DOHH2 (cell line): ENCODE data around the gene LDLRAD1.

Experiments used
- H3F3A ChIP-seq: fragments of 200-600 bp; sonication (generic), shearing (Covaris generic); 2 replicates; pipeline ENCODE4 v1.6.0; 2016; ENCODE audit warnings: antibody characterized with exemption, mild to moderate bottlenecking; ENCODE audit not compliant: control insufficient read depth, insufficient read depth
- H3K27ac ChIP-seq: fragments of 200-600 bp; sonication (generic); 2 replicates; pipeline ENCODE4 v1.5.1; 2014; ENCODE audit warnings: low read depth, mild to moderate bottlenecking, low read length, moderate library complexity
- H3K27me3 ChIP-seq: fragments of 200-600 bp; sonication (generic); 2 replicates; pipeline ENCODE4 v1.6.1; 2014; ENCODE audit warnings: mild to moderate bottlenecking, low read length, mixed read lengths; ENCODE audit not compliant: control insufficient read depth
- H3K36me3 ChIP-seq: fragments of 200-600 bp; sonication (generic); 2 replicates; pipeline ENCODE4 v1.6.1; 2014; ENCODE audit warnings: mild to moderate bottlenecking, low read length, moderate library complexity, mixed read lengths; ENCODE audit not compliant: control insufficient read depth
- H3K4me1 ChIP-seq: fragments of 200-600 bp; sonication (generic); 2 replicates; pipeline ENCODE4 v1.6.1; 2014; ENCODE audit warnings: mild to moderate bottlenecking, low read length, mixed read lengths; ENCODE audit not compliant: control insufficient read depth
- H3K4me2 ChIP-seq: fragments of 200-600 bp; sonication (generic); 2 replicates; pipeline ENCODE4 v1.6.0; 2014; ENCODE audit warnings: mild to moderate bottlenecking, low read length, moderate library complexity
- H3K4me3 ChIP-seq: fragments of 200-600 bp; sonication (generic); 2 replicates; pipeline ENCODE4 v1.5.1; 2014; ENCODE audit warnings: mild to moderate bottlenecking, low read length, mixed read lengths
- H3K79me2 ChIP-seq: fragments of 200-600 bp; sonication (generic); 2 replicates; pipeline ENCODE4 v1.6.1; 2014; ENCODE audit warnings: mild to moderate bottlenecking, low read length, mixed read lengths; ENCODE audit not compliant: control insufficient read depth
- H3K9me2 ChIP-seq: fragments of 200-600 bp; sonication (generic); replicated peaks from 2 replicates; pipeline ENCODE4 v1.6.1; 2014; ENCODE audit warnings: mild to moderate bottlenecking, low read length, mixed read lengths; ENCODE audit not compliant: control insufficient read depth
- H3K9me3 ChIP-seq: fragments of 200-600 bp; sonication (generic); 2 replicates; pipeline ENCODE4 v1.6.1; 2014; ENCODE audit warnings: antibody characterized with exemption, low read length, mixed read lengths; ENCODE audit not compliant: control insufficient read depth, insufficient read depth
- H4K20me1 ChIP-seq: fragments of 200-600 bp; sonication (generic); 2 replicates; pipeline ENCODE4 v1.6.0; 2014; ENCODE audit warnings: low read depth, mild to moderate bottlenecking, antibody characterized with exemption, low read length, moderate library complexity; ENCODE audit not compliant: control insufficient read depth, insufficient read depth
- EZH2phosphoT487 ChIP-seq: fragments of 200-600 bp; sonication (generic); IDR thresholded peaks from 2 replicates; pipeline ENCODE4 v1.6.1; 2017; ENCODE audit warnings: borderline replicate concordance, mild to moderate bottlenecking, antibody characterized with exemption, low read length, moderate library complexity, mixed read lengths
- TF ChIP-seq, protein P1 (sequence below): fragments of 200-600 bp; sonication (generic); IDR thresholded peaks from one replicate; pipeline ENCODE4 v1.5.1; 2014; ENCODE audit warnings: antibody characterized with exemption, mild to moderate bottlenecking, low read depth, low read length; ENCODE audit not compliant: poor library complexity, severe bottlenecking

LDLRAD1 gene

DNA sequence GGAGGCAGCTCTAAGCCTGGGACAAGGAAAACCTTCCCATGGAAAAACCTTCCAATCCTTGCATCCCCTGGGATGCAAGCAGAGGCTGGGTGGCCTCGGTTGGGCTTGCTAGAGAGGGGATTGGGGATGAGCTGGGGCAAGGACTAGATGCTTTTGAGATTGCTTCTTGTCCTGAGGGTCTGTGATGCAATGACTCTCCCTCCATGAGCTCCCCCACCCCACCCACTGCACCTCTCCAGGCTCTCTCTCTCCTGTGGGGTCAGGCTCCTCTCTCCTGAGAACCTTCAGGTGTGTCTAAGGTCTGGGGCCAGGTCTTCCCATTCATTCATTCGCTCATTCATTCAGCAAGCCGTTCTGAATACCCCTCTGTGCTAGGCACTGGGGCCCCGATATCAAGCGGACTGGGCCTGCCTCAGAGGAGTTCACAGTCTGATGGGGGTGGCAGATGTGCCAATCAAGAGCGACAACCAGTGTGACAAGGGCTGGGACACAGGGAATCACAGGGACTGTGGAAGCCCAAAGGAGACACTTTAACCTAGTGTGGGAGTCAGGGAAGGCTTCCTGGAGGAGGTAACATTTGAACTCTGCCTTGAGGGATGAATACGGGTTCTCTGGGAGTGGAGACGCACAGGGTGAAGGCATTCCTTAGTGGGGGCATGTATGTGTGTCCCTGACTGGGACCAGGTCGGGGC lies 6.5 kb downstream of the LDLRAD1 start:
- Histone ChIP-seq H3K4me2 (no peak overlapping the region), H3K4me1 (no peaks in the 10 kb centered on the region), H3K36me3 (no peaks in the 10 kb centered on the region), H3F3A (no peaks in the 10 kb centered on the region), H3K9me3 (no peaks in the 10 kb centered on the region), H3K79me2 (no peaks in the 10 kb centered on the region), H4K20me1 (no peaks in the 10 kb centered on the region), H3K27ac (no peak overlapping the region), H3K4me3 (no peak overlapping the region), H3K27me3 (no peaks in the 10 kb centered on the region; the same call in 1 of the 2 replicates), H3K9me2 (no peaks in the 10 kb centered on the region)
- TF ChIP-seq EZH2phosphoT487: no peak
- TF ChIP-seq, protein P1, sequence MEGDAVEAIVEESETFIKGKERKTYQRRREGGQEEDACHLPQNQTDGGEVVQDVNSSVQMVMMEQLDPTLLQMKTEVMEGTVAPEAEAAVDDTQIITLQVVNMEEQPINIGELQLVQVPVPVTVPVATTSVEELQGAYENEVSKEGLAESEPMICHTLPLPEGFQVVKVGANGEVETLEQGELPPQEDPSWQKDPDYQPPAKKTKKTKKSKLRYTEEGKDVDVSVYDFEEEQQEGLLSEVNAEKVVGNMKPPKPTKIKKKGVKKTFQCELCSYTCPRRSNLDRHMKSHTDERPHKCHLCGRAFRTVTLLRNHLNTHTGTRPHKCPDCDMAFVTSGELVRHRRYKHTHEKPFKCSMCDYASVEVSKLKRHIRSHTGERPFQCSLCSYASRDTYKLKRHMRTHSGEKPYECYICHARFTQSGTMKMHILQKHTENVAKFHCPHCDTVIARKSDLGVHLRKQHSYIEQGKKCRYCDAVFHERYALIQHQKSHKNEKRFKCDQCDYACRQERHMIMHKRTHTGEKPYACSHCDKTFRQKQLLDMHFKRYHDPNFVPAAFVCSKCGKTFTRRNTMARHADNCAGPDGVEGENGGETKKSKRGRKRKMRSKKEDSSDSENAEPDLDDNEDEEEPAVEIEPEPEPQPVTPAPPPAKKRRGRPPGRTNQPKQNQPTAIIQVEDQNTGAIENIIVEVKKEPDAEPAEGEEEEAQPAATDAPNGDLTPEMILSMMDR: no peak

DNA sequence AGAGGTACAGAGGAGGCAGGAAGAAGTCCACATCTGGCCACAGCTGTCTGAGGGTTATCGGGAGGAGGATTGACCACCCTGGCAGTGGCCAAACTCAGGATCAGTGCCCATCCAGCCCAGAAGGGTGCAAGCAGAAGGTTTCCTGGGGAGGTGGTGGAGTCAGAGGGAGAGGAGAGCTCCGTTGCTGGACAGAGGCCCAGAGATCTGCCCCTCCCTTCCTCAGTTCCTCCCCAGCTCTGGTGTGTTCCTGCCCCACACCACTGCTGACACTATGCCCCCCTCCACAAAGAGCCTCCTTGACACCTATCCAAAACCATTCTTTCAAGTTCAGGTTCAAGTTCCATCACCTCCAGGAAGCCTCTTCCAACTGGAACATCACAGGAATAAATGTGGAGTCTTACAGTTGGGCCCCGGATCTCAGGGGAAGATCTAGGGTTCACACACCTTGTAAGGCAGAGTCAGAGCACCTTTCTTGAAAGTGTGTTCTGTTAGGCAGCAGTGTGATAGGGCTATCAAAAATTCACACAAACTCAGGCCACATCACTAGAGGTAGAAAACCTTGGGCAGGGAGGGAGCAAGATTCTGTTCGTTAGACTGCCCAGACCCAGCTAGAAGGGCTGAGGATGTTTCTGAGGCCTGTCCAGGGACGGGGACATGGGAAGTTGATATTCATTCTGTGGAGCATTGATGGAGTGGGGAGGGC lies 7.4 kb downstream of the LDLRAD1 start:
- H3F3A ChIP-seq: no peaks in the 10 kb centered on the region
- no peaks in the 10 kb centered on the region for H3K9me2 ChIP-seq
- no peaks in the 10 kb centered on the region for H3K79me2 ChIP-seq
- H3K4me3 ChIP-seq: no peak overlapping the region
- no peaks in the 10 kb centered on the region for H3K27me3 ChIP-seq
- H3K9me3 ChIP-seq: no peaks in the 10 kb centered on the region
- TF ChIP-seq, protein P1: no peak
- no peak for TF ChIP-seq EZH2phosphoT487
- H3K27ac ChIP-seq: no peak overlapping the region
- no peaks in the 10 kb centered on the region for H4K20me1 ChIP-seq
- H3K4me2 ChIP-seq: no peak overlapping the region
- H3K36me3 ChIP-seq: no peaks in the 10 kb centered on the region
- no peaks in the 10 kb centered on the region for H3K4me1 ChIP-seq

DNA sequence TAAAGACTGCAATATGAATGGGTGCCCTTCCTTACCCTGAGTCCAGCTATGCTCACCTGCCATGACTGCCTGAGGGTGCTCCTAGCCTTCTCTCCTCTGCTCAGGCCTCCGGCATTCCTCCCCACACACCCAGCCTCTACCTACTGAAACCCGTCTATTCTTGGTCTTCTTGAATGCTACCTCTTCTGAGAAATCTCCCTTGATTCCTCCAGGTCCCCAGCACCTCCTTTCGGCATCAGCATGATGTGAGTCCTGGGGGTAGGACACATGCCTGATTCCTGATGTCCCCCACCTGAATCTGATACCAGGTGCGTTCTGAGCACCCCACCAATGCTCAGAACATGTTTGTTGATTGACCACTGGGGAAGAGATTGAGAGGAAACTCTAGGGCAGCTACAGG lies 8.6 kb downstream of the LDLRAD1 start:
- Histone ChIP-seq H3K4me2 (no peak overlapping the region), H4K20me1 (no peaks in the 10 kb centered on the region), H3K27me3 (no peaks in the 10 kb centered on the region), H3F3A (no peaks in the 10 kb centered on the region), H3K4me1 (no peaks in the 10 kb centered on the region), H3K4me3 (no peak overlapping the region), H3K9me2 (no peaks in the 10 kb centered on the region), H3K27ac (no peak overlapping the region), H3K9me3 (no peaks in the 10 kb centered on the region), H3K79me2 (no peaks in the 10 kb centered on the region), H3K36me3 (no peaks in the 10 kb centered on the region)
- TF ChIP-seq, protein P1: no peak
- TF ChIP-seq EZH2phosphoT487: no peak
